GM23338 (cell line): ENCODE results near the gene GPR18. TPM values are rescaled to one million over a fixed set of nuclear protein-coding genes. Genes with fewer than 3 reads are reported as not detected.
A peak's percentile ranks its signal among the peaks of the same experiment; 100 is the strongest.

Source experiments
- ATAC-seq: fragments of 200-7000 bp; cut with Tn5 transposase; 3 replicates; pipeline ENCODE4 v1.9.1; 2020
- DNase-seq: peaks from one replicate; pipeline ENCODE4 v3.0.0-alpha.2; 2015; ENCODE audit warnings: low spot score
- H2AFZ ChIP-seq: fragments of 200-600 bp; sonication (generic); 2 replicates; pipeline ENCODE4 v1.8.0; 2016; ENCODE audit warnings: antibody characterized with exemption, mild to moderate bottlenecking, moderate library complexity
- H3F3A ChIP-seq: fragments of 200-600 bp; sonication (generic); replicated peaks from 2 replicates; pipeline ENCODE4 v1.8.0; 2017; ENCODE audit warnings: antibody characterized with exemption, mixed run types, low read depth
- H3K27ac ChIP-seq: fragments of 200-600 bp; sonication (generic); 2 replicates; pipeline ENCODE4 v1.6.1; 2016; ENCODE audit warnings: low read depth
- H3K27me3 ChIP-seq: fragments of 200-600 bp; sonication (generic); 2 replicates; pipeline ENCODE4 v1.8.0; 2016; ENCODE audit warnings: mild to moderate bottlenecking, mixed run types, moderate library complexity; ENCODE audit not compliant: insufficient read depth
- H3K36me3 ChIP-seq: fragments of 200-600 bp; sonication (generic); 2 replicates; pipeline ENCODE4 v1.8.0; 2016; ENCODE audit warnings: mild to moderate bottlenecking; ENCODE audit not compliant: insufficient read depth
- H3K4me1 ChIP-seq: fragments of 200-600 bp; sonication (generic); 2 replicates; pipeline ENCODE4 v1.8.0; 2016; ENCODE audit warnings: mild to moderate bottlenecking, moderate library complexity; ENCODE audit not compliant: insufficient read depth
- H3K4me2 ChIP-seq: fragments of 200-600 bp; sonication (generic); 2 replicates; pipeline ENCODE4 v1.7.1; 2017; ENCODE audit warnings: mixed run types
- H3K4me3 ChIP-seq: fragments of 200-600 bp; sonication (generic); 2 replicates; pipeline ENCODE4 v1.6.1; 2016; ENCODE audit warnings: mixed run types
- H3K79me2 ChIP-seq: fragments of 200-600 bp; sonication (generic); replicated peaks from 2 replicates; pipeline ENCODE4 v1.8.0; 2017; ENCODE audit warnings: mild to moderate bottlenecking; ENCODE audit not compliant: insufficient read depth
- H3K9me2 ChIP-seq: fragments of 200-600 bp; sonication (generic); 2 replicates; pipeline ENCODE4 v1.8.0; 2017; ENCODE audit not compliant: insufficient read depth
- H4K20me1 ChIP-seq: fragments of 200-600 bp; sonication (generic); replicated peaks from 2 replicates; pipeline ENCODE4 v1.8.0; 2017; ENCODE audit warnings: mild to moderate bottlenecking; ENCODE audit not compliant: insufficient read depth
- H3K27ac Mint-ChIP-seq: 2 replicates; pipeline ENCODE4 v1.8.0; 2020; ENCODE audit warnings: inconsistent platforms, mild to moderate bottlenecking, moderate library complexity, mixed read lengths
- H3K27me3 Mint-ChIP-seq: 3 replicates; pipeline ENCODE4 v1.8.0; 2022; ENCODE audit warnings: low read depth, mild to moderate bottlenecking, moderate library complexity, mixed read lengths, inconsistent platforms; ENCODE audit not compliant: insufficient read depth, poor library complexity
- H3K36me3 Mint-ChIP-seq: 3 replicates; pipeline ENCODE4 v1.8.0; 2021; ENCODE audit warnings: low read depth, mild to moderate bottlenecking, inconsistent platforms, moderate library complexity, mixed read lengths
- H3K4me1 Mint-ChIP-seq: 3 replicates; pipeline ENCODE4 v1.8.0; 2020; ENCODE audit warnings: mild to moderate bottlenecking, inconsistent platforms, mixed read lengths
- H3K4me3 Mint-ChIP-seq: 3 replicates; pipeline ENCODE4 v1.8.0; 2021; ENCODE audit warnings: moderate library complexity, mild to moderate bottlenecking, inconsistent platforms, mixed read lengths
- H3K9me3 Mint-ChIP-seq: 3 replicates; pipeline ENCODE4 v1.8.0; 2020; ENCODE audit warnings: moderate library complexity, mild to moderate bottlenecking, inconsistent platforms, mixed read lengths
- CREB1 ChIP-seq: fragments of 250-450 bp; sonication (Bioruptor Pico); IDR thresholded peaks from 2 replicates; pipeline ENCODE4 v1.5.0; 2020; ENCODE audit warnings: low read depth, mild to moderate bottlenecking, moderate library complexity
- CTCF ChIP-seq, 2 experiments: fragments of 200-600 bp in 1 of 2; sonication (generic) in 1 of 2; conservative IDR thresholded peaks; 2 replicates each; pipeline versions ENCODE4 v1.5.1 to v1.6.1; 2016 to 2017; ENCODE audit warnings: antibody characterized with exemption in 2 of 2, low read depth in 2 of 2, mild to moderate bottlenecking in 2 of 2, moderate library complexity in 1 of 2
- ETS1 ChIP-seq: IDR thresholded peaks from 2 replicates; pipeline ENCODE4 v1.6.1; 2016; ENCODE audit warnings: antibody characterized with exemption
- EZH2 ChIP-seq: fragments of 200-600 bp; sonication (generic); IDR thresholded peaks from one replicate; pipeline ENCODE4 v1.8.0; 2017; ENCODE audit warnings: antibody characterized with exemption, mild to moderate bottlenecking, low read depth; ENCODE audit not compliant: unreplicated experiment
- JUNB ChIP-seq: IDR thresholded peaks from one replicate; pipeline ENCODE4 v1.6.1; 2016; ENCODE audit warnings: antibody characterized with exemption; ENCODE audit not compliant: unreplicated experiment
- ZNF114 ChIP-seq: fragments of 250-450 bp; sonication (Bioruptor Pico); IDR thresholded peaks from 2 replicates; pipeline ENCODE4 v1.5.0; 2020; ENCODE audit warnings: mild to moderate bottlenecking, moderate library complexity
- ZNF331 ChIP-seq: fragments of 250-450 bp; sonication (Bioruptor Pico); IDR thresholded peaks from 2 replicates; pipeline ENCODE4 v1.5.0; 2020; ENCODE audit warnings: low read depth, mild to moderate bottlenecking, moderate library complexity
- ZNF462 ChIP-seq: fragments of 250-450 bp; sonication (Bioruptor Pico); IDR thresholded peaks from 2 replicates; pipeline ENCODE4 v1.5.0; 2020; ENCODE audit warnings: mild to moderate bottlenecking, moderate library complexity
- polyA plus RNA-seq: library from polyadenylated mRNA; unstranded; fragments of >200 nt; fragmentation: Nextera tagmentation; extraction: Ambion mirVana; gene quantifications from 2 replicates; pipeline ENCODE4 v1.2.1, GENCODE V29; 2016
- total RNA-seq: library from RNA; depleted of rRNA; stranded (reverse); fragments of >200 nt; shearing (Covaris generic); gene quantifications from 2 replicates; pipeline ENCODE4 v1.2.3, GENCODE V29; 2014

GPR18 gene
- total and polyA plus RNA-seq, 2 experiments from 2014 or later = 2.6 TPM; not detected in 1

- no peaks in the 10 kb centered on the region for H3K27me3 ChIP-seq
- H3K9me2 ChIP-seq = no peaks in the 10 kb centered on the region
- H3K79me2 ChIP-seq = peaks cover 13% of the 10 kb centered on the region
- no peaks in the 10 kb centered on the region; the same call in 1 of the 2 replicates for H3K36me3 ChIP-seq
- peaks cover 13% of the 10 kb centered on the region for H3K4me1 ChIP-seq
- Mint-ChIP-seq H3K4me3 (no peak overlapping the region; the same call in 2 of the 3 replicates), H3K27ac (no peak overlapping the region), H3K36me3 (peaks cover 10% of the 10 kb centered on the region; the same call in 2 of the 3 replicates), H3K27me3 (peaks cover 5% of the 10 kb centered on the region), H3K4me1 (peaks cover 35% of the 10 kb centered on the region), H3K9me3 (no peaks in the 10 kb centered on the region; the same call in 2 of the 3 replicates)
- H3F3A ChIP-seq = no peaks in the 10 kb centered on the region
- no peak overlapping the region for H3K4me3 ChIP-seq
- no peak overlapping the region for H3K4me2 ChIP-seq
- peak; percentile 92 for ATAC-seq
- TF ChIP-seq ZNF462 (CRISPR knock-in tag) = no peak
- TF ChIP-seq CREB1 (CRISPR knock-in tag) = no peak
- no peak for TF ChIP-seq ETS1
- TF ChIP-seq ZNF114 (CRISPR knock-in tag) = no peak
- TF ChIP-seq CTCF (conservative IDR thresholded peaks at IDR 0.05; ENCODE audit: low read depth in 2 of 2) = peak in 1 of 2 experiments; percentile 26; a peak in 1 of 4 replicates
- TF ChIP-seq EZH2 = no peak
- TF ChIP-seq JUNB = no peak
- no peak for TF ChIP-seq ZNF331 (CRISPR knock-in tag)
- peaks cover 13% of the 10 kb centered on the region for H4K20me1 ChIP-seq
- no peak overlapping the region for H3K27ac ChIP-seq
- H2AFZ ChIP-seq = no peak overlapping the region
- DNase-seq = peak; percentile 71
Observed at GRCh38 chr13:99276706-99277105, 18.5 kb upstream of the GPR18 start.
